Upper lobe of left lung (tissue), 4 donors: ENCODE results near the gene SLC7A14.

ENCODE experiments used
- EP300 ChIP-seq, 4 donors: sonication (generic); formaldehyde crosslinking; IDR thresholded peaks; one replicate each; pipeline ENCODE4 v1.5.1; 2017; ENCODE audit warnings: antibody characterized with exemption in 4 of 4, control low read depth in 2 of 4
- POLR2A ChIP-seq, 4 donors: fragments of 450-650 bp; IDR thresholded peaks; one replicate each; pipeline ENCODE4 v1.5.1; 2016 to 2017; ENCODE audit warnings: antibody characterized with exemption in 4 of 4, mild to moderate bottlenecking in 2 of 4
- TF ChIP-seq, protein P1 (sequence below), 6 experiments: fragments of 450-650 bp in 4 of 6; fragments of 200-600 bp in 2 of 6; sonication (generic) in 2 of 6; IDR thresholded peaks; one replicate each; pipeline ENCODE4 v1.5.1; 2016 to 2019; ENCODE audit warnings: antibody characterized with exemption in 6 of 6

DNA sequence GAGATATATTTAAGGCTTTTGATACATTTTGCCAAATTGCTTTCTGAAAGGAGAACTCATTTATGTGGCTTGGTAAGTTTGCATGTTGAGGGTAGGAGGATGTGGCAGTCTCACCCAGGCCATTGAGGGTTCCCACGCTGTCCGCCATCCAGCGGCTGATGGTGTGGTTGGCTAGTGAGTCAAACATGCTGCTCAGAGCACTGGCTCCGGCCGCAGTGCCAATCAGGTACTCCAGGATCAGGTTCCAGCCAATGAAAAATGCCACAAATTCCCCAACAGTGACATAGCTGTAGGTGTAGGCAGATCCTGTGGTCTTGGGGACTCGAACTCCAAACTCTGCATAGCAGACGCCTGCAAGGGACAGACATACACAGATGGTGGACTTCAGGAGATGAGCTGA is 84.9 kb downstream of the SLC7A14 start:
- TF ChIP-seq, protein P1, sequence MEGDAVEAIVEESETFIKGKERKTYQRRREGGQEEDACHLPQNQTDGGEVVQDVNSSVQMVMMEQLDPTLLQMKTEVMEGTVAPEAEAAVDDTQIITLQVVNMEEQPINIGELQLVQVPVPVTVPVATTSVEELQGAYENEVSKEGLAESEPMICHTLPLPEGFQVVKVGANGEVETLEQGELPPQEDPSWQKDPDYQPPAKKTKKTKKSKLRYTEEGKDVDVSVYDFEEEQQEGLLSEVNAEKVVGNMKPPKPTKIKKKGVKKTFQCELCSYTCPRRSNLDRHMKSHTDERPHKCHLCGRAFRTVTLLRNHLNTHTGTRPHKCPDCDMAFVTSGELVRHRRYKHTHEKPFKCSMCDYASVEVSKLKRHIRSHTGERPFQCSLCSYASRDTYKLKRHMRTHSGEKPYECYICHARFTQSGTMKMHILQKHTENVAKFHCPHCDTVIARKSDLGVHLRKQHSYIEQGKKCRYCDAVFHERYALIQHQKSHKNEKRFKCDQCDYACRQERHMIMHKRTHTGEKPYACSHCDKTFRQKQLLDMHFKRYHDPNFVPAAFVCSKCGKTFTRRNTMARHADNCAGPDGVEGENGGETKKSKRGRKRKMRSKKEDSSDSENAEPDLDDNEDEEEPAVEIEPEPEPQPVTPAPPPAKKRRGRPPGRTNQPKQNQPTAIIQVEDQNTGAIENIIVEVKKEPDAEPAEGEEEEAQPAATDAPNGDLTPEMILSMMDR (IDR thresholded peaks at IDR 0.05) = no peak
- TF ChIP-seq POLR2A (IDR thresholded peaks at IDR 0.05) (no peak), EP300 (IDR thresholded peaks at IDR 0.05) (no peak)
